Activated CD8-positive, alpha-beta memory T cell treated with anti-CD3 and anti-CD28 coated beads, Interleukin-2, amount 50 U/mL, for 4 hours (primary cell): ENCODE results near the gene SYT15B.
"Not testable (repeated sequence)": the region's sequence is repeated elsewhere in the genome, so short reads cannot be mapped to it uniquely, and the experiment has no call there.

Experiments used
- DNase-seq: peaks from one replicate; pipeline ENCODE4 v3.0.0-alpha.2; 2020

SYT15B gene

DNA sequence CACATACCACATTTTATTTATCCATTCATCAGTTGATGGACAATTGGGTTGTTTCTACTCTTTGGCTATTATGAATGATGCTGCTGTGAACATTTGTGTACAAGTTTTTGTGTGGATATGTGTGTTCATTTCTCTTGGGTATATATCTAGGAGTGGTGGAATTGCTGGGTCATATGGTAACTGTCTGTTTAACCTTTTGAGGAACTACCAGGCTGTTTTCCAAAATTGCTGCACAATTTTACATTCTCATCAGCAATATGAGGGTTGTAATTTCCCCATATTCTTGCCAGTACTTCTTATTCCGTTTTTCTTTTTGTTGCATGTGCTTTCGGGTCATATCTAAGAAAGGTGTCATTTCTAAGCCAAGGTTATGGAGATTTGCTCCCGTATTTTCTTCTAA is 38.3 kb downstream of the SYT15B start:
- not testable (repeated sequence) for DNase-seq

DNA sequence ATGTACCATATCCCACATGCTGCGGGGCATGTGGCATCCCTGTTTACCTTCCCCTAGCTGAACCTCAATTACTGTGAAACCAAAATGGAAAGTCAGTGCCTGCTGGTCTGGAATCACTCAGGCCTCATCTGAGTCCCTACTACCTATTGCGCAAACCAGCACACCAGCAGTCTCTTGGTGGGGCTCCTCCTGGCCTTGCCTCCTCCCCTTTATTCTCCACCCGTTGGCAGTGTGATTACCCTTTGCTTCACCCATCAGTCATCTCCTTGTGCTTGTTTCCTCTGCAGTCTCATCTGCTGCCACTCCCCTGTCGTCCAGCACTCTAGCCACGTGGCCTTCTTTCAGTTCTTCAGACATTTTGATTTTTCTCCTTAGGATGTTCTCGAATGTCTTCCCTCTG is 39.3 kb downstream of the SYT15B start:
- not testable (repeated sequence) for DNase-seq

DNA sequence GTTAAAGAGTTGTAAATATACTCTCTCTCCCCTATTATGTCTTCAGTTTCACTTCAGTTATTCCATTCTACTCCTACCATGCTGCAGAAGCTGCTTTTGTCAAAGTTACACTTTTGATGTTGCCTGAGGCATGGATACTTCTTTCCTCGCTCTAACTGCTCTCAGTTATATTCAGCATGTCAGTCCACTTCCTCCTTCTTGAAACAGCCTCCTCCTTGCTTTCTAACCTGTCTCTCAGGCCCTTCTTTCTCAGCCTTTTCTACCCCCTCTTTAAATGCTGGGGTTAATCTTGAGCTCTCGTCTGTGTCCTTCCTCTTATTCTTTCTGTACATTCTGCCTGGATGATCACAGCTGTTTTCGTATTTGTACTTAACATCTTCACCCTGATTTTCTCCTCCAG is 40.0 kb downstream of the SYT15B start:
- not testable (repeated sequence) for DNase-seq

DNA sequence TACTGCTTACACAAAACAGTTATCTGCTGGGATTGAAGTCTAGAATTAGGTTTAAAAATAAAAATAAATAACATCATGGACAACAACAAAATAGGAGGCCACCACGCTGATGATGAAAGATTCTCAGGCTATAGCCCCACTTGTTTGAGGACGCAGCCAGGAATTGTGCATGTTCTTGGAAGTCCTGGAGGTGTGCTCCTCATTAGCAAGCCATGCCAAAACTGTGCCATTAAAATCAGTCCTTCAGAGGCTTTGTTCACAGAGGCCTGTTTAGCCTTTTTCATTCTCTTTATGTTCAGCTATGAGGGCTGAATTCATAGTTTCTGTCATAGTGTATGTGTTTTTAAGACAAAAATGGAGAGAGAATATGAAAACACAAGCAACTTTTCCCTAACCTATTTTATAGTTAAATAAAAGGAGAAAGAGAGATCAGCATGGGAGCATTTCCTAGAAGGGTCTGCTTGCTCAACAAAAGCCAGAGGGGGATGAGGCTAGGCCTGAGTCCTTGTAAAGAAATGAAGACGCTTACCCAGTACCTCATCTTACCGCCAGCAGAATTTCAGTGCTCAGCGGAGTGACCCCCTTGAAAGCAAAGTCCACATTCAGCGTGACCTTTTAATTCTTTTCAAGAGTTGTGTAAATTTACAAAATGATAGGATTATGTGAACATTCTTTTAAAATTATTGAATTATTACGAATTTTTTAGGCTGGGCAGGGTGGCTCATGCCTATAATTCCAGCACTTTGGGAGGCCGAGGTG is 46.2 kb downstream of the SYT15B start:
- not testable (repeated sequence) for DNase-seq
